Sigmoid colon (tissue), 7 donors: ENCODE results near the gene STK4. TPM values are rescaled to one million over a fixed set of nuclear protein-coding genes. Genes with fewer than 3 reads are reported as not detected.

Experiments
- DNase-seq: peaks from one replicate; pipeline ENCODE4 v3.0.0-alpha.2; 2019
- H3K27ac ChIP-seq, 4 donors: fragments of 200-600 bp; sonication (generic); one replicate each; pipeline ENCODE4 v1.5.1; 2016 to 2019; ENCODE audit warnings: mild to moderate bottlenecking in 1 of 4
- H3K27me3 ChIP-seq, 3 donors: fragments of 200-600 bp; sonication (generic); one replicate each; pipeline ENCODE4 v1.5.1; 2019; ENCODE audit warnings: mild to moderate bottlenecking in 1 of 3
- H3K36me3 ChIP-seq, 4 donors: fragments of 200-600 bp; sonication (generic); one replicate each; pipeline ENCODE4 v1.5.1; 2016 to 2019
- H3K4me1 ChIP-seq, 4 donors: fragments of 200-600 bp; sonication (generic); one replicate each; pipeline ENCODE4 v1.5.1; 2017 to 2019
- H3K4me3 ChIP-seq, 4 donors: fragments of 200-600 bp; sonication (generic); one replicate each; pipeline ENCODE4 v1.5.1; 2017 to 2019; ENCODE audit warnings: mild to moderate bottlenecking in 2 of 4, moderate library complexity in 1 of 4
- H3K9me3 ChIP-seq, 4 donors: fragments of 200-600 bp in 3 of 4; sonication (generic) in 3 of 4; one replicate each; pipeline versions ENCODE4 v1.5.1 to v1.6.1; 2013 to 2019
- EP300 ChIP-seq, 4 donors: sonication (generic); formaldehyde crosslinking; IDR thresholded peaks; one replicate each; pipeline ENCODE4 v1.6.1; 2017; ENCODE audit warnings: antibody characterized with exemption in 4 of 4
- POLR2A ChIP-seq, 2 donors: fragments of 450-650 bp; IDR thresholded peaks; one replicate each; pipeline ENCODE4 v1.6.1; 2016; ENCODE audit warnings: antibody characterized with exemption in 2 of 2, mild to moderate bottlenecking in 2 of 2, moderate library complexity in 2 of 2
- POLR2AphosphoS5 ChIP-seq, 4 donors: sonication (generic); formaldehyde crosslinking; IDR thresholded peaks; one replicate each; pipeline ENCODE4 v1.6.1; 2017; ENCODE audit warnings: antibody characterized with exemption in 4 of 4
- WGBS, 2 donors: extraction: QIAGEN DNeasy Blood & Tissue Kit; methylation state at CpG; one replicate each; pipeline ENCODE4 v1.1.7; 2013; 5-methylcytosine and 5-hydroxymethylcytosine counted together
- intact Hi-C: fragments of 100-400 bp; cut with DNase I; formaldehyde crosslinking; loops from one replicate; pipeline ENCODE4 v1.15.1; 2023
- polyA plus RNA-seq, 3 donors: library from polyadenylated mRNA; stranded (reverse); fragments of 200-250 nt; gene quantifications; one replicate each; pipeline ENCODE4 v1.2.3, GENCODE V29; 2013
- total RNA-seq, 4 donors: library from RNA; depleted of rRNA; stranded (reverse); fragments of >200 nt; gene quantifications; one replicate each; pipeline ENCODE4 v1.1.0, GENCODE V29; 2016
- TF ChIP-seq, protein P1 (sequence below), 4 experiments: fragments of 450-650 bp in 3 of 4; fragments of 200-600 bp in 1 of 4; IDR thresholded peaks; one replicate each; pipeline ENCODE4 v1.5.1; 2016 to 2019; ENCODE audit warnings: antibody characterized with exemption in 4 of 4, mild to moderate bottlenecking in 3 of 4, moderate library complexity in 2 of 4
- donor health status: healthy with polysubstance abuse.
- donor health status: Bipolar disorder and iron deficiency.
- donor health status: healthy.

The STK4 gene
- total and polyA plus RNA-seq, 7 donors = 6.0 to 31.8 (median 25.7) TPM

DNA sequence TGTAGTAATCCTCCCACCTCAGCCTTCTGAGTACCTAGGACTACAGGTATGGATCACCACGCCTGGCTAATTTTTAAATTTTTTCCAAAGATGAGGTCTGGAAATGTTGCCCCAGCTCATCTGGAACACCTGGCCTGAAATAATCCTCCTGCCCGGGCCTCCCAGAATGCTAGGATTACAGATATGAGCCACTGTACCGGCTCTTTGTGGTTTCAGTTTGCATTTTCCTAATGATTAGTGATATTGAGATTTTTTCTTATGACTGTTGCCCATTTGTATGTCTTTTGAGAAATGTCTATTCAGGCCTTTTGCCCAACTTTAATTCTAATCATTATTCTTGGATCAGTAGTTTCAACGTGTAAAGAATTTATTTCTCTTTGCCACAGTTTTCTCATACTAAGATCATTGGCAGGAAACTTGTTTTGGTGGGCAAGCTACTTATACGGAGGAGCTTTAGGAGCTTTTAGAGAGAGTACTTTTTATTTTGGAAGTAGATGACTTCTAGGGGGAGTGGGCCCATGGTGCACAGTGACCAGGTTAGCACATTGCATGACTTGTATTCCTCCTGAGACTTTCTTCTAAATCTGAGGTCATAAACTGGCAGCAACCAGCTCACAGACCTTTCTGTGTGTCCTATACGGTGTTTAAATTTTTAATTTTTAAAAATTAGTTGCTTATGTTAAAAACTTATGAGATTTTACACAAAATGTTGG, 62.3 kb downstream of the STK4 start:
- no peak for TF ChIP-seq EP300 (IDR thresholded peaks at IDR 0.05)
- TF ChIP-seq, protein P1, sequence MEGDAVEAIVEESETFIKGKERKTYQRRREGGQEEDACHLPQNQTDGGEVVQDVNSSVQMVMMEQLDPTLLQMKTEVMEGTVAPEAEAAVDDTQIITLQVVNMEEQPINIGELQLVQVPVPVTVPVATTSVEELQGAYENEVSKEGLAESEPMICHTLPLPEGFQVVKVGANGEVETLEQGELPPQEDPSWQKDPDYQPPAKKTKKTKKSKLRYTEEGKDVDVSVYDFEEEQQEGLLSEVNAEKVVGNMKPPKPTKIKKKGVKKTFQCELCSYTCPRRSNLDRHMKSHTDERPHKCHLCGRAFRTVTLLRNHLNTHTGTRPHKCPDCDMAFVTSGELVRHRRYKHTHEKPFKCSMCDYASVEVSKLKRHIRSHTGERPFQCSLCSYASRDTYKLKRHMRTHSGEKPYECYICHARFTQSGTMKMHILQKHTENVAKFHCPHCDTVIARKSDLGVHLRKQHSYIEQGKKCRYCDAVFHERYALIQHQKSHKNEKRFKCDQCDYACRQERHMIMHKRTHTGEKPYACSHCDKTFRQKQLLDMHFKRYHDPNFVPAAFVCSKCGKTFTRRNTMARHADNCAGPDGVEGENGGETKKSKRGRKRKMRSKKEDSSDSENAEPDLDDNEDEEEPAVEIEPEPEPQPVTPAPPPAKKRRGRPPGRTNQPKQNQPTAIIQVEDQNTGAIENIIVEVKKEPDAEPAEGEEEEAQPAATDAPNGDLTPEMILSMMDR (IDR thresholded peaks at IDR 0.05) = no peak
- no peak for TF ChIP-seq POLR2A (IDR thresholded peaks at IDR 0.05)
- TF ChIP-seq POLR2AphosphoS5 (IDR thresholded peaks at IDR 0.05) = no peak
- Histone ChIP-seq H3K9me3 (no peaks in the 10 kb centered on the region), H3K36me3 (peaks cover 0 to 42% (median 14%) of the 10 kb centered on the region in 4 donors), H3K27me3 (no peaks in the 10 kb centered on the region), H3K4me3 (no peak overlapping the region), H3K4me1 (no peaks in the 10 kb centered on the region), H3K27ac (no peak overlapping the region)
- 87 to 91% methylated on average over 6 of the region's 6 CpGs for WGBS, 2 donors
- intact Hi-C loops = no loop called here
- DNase-seq = no peak

- no peak for DNase-seq
- intact Hi-C loops = no loop called here
- 97% methylated on average over 3 of the region's 3 CpGs for WGBS, 2 donors
- H3K9me3 ChIP-seq = no peaks in the 10 kb centered on the region
- no peak overlapping the region for H3K4me3 ChIP-seq
- no peak for TF ChIP-seq POLR2AphosphoS5 (IDR thresholded peaks at IDR 0.05)
- TF ChIP-seq POLR2A (IDR thresholded peaks at IDR 0.05) = no peak
- TF ChIP-seq, protein P1 (IDR thresholded peaks at IDR 0.05) = no peak
- no peak for TF ChIP-seq EP300 (IDR thresholded peaks at IDR 0.05)
- no peak overlapping the region for H3K27ac ChIP-seq
- peaks cover 0 to 36% (median 14%) of the 10 kb centered on the region in 4 donors for H3K36me3 ChIP-seq
- H3K4me1 ChIP-seq = no peaks in the 10 kb centered on the region
- no peaks in the 10 kb centered on the region for H3K27me3 ChIP-seq
These were observed 63.6 kb downstream of the STK4 start for GRCh38 chr20:45029884-45030283.

- WGBS, 2 donors = 90% methylated on average over 2 of the region's 2 CpGs
- Histone ChIP-seq H3K4me1 (peaks cover 0 to 12% (median 6%) of the 10 kb centered on the region in 4 donors), H3K9me3 (no peaks in the 10 kb centered on the region), H3K36me3 (peaks cover 0 to 23% (median 0%) of the 10 kb centered on the region in 4 donors), H3K4me3 (no peak overlapping the region), H3K27ac (no peak overlapping the region), H3K27me3 (no peaks in the 10 kb centered on the region)
- TF ChIP-seq EP300 (IDR thresholded peaks at IDR 0.05) = no peak
- TF ChIP-seq POLR2A (IDR thresholded peaks at IDR 0.05) = no peak
- TF ChIP-seq, protein P1 (IDR thresholded peaks at IDR 0.05) = no peak
- no peak for TF ChIP-seq POLR2AphosphoS5 (IDR thresholded peaks at IDR 0.05)
- intact Hi-C loops = no loop called here
- DNase-seq = no peak
These were observed 66.0 kb downstream of the STK4 start for GRCh38 chr20:45032276-45032675.

- WGBS, 2 donors = 79 to 88% methylated on average over 3 of the region's 3 CpGs
These were observed 66.5 kb downstream of the STK4 start for GRCh38 chr20:45032781-45033180.

More at GRCh38 chr20:45032781-45033180, 66.5 kb downstream of the STK4 start:
- H3K27me3 ChIP-seq = no peaks in the 10 kb centered on the region
- peaks cover 0 to 21% (median 0%) of the 10 kb centered on the region in 4 donors for H3K36me3 ChIP-seq
- peaks cover 0 to 18% (median 11%) of the 10 kb centered on the region in 4 donors for H3K4me1 ChIP-seq
- no peak for DNase-seq
- no peak overlapping the region for H3K27ac ChIP-seq
- H3K9me3 ChIP-seq = no peaks in the 10 kb centered on the region
- TF ChIP-seq POLR2A (IDR thresholded peaks at IDR 0.05) = no peak
- no peak for TF ChIP-seq POLR2AphosphoS5 (IDR thresholded peaks at IDR 0.05)
- no peak for TF ChIP-seq EP300 (IDR thresholded peaks at IDR 0.05)
- TF ChIP-seq, protein P1 (IDR thresholded peaks at IDR 0.05) = no peak
- intact Hi-C loops = no loop called here
- H3K4me3 ChIP-seq = no peak overlapping the region
